Mucosa of stomach (tissue), 1 donor: ENCODE data around the gene NRSN2.
"Not testable (repeated sequence)": the region's sequence is repeated elsewhere in the genome, so short reads cannot be mapped to it uniquely, and the experiment has no call there.

ENCODE experiments used
- H3K27me3 ChIP-seq: one replicate; pipeline ENCODE4 v1.7.0; 2013; ENCODE audit warnings: mild to moderate bottlenecking, low read length; ENCODE audit not compliant: control insufficient read depth, insufficient read depth
- H3K36me3 ChIP-seq: one replicate; pipeline ENCODE4 v1.7.0; 2013; ENCODE audit warnings: low read length; ENCODE audit not compliant: control insufficient read depth, insufficient read depth
- H3K4me1 ChIP-seq: one replicate; pipeline ENCODE4 v1.7.0; 2013; ENCODE audit warnings: mild to moderate bottlenecking, low read length; ENCODE audit not compliant: control insufficient read depth, insufficient read depth
- H3K4me3 ChIP-seq: one replicate; pipeline ENCODE4 v1.7.0; 2013; ENCODE audit warnings: low read length
- H3K9ac ChIP-seq: one replicate; pipeline ENCODE4 v1.7.0; 2013; ENCODE audit warnings: mild to moderate bottlenecking, low read length, moderate library complexity
- H3K9me3 ChIP-seq: one replicate; pipeline ENCODE4 v1.7.0; 2013; ENCODE audit warnings: mild to moderate bottlenecking, low read length, moderate library complexity; ENCODE audit not compliant: control insufficient read depth
- donor health status: Pancreatic carcinoma.

NRSN2 gene

DNA sequence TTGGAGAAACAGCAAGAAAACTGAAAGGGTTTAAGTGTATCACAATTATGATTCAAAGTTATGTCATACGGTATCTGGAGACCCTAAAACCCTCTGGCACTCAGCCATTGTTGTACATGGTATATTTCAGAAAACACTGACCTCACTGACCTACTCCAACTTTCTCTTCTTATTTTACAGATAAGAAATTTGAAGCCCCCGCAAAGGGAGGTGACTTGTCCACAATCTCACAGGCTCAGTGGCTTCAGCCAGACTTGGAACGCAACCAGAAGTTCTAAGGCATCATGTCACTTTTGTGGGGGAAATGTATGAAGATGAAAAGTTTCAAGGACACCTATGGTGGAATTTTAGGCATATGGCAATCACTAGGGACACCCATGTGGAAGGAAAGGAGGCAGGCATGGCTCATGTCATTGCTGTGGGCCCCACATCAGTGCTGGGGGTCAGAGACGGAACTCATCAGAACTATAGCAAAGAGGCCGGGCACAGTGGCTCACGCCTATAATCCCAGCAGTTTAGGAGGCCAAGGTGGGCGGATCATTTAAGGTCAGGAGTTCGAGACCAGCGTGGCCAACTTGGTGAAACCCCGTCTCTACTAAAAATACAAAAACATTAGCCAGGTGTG is 28.5 kb downstream of the NRSN2 start:
- H3K9me3 ChIP-seq: no peaks in the 10 kb centered on the region
- H3K36me3 ChIP-seq: no peaks in the 10 kb centered on the region
- H3K4me1 ChIP-seq: no peaks in the 10 kb centered on the region
- no peak overlapping the region for H3K4me3 ChIP-seq
- H3K9ac ChIP-seq: no peak overlapping the region
- H3K27me3 ChIP-seq: no peaks in the 10 kb centered on the region

GRCh38 chr20:376089-376488 is 29.2 kb downstream of the NRSN2 start:
- H3K9me3 ChIP-seq: no peaks in the 10 kb centered on the region
- H3K9ac ChIP-seq: no peak overlapping the region
- no peaks in the 10 kb centered on the region for H3K4me1 ChIP-seq
- no peaks in the 10 kb centered on the region for H3K36me3 ChIP-seq
- H3K27me3 ChIP-seq: peaks cover under 1% of the 10 kb centered on the region
- H3K4me3 ChIP-seq: no peak overlapping the region

DNA sequence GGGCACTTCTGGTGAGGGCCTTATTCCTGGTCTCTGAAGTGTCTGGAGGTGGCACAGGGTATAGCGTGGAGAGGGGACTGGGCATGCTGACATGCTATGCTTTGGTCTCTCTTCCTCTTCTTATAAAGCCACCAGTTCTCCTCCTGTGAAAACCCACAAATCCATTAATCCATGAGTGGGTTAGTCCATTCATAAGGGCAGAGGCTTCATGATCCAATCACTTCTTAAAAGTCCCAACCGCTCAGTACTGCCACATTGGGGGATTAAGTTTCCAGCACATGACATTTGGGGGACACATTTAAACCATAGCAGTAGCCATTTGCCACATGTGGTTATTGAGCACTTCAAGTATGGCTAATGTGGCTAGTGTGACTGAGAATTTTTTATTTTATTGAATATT is 29.8 kb downstream of the NRSN2 start:
- peaks cover 6% of the 10 kb centered on the region for H3K27me3 ChIP-seq
- no peak overlapping the region for H3K4me3 ChIP-seq
- no peak overlapping the region for H3K9ac ChIP-seq
- peaks cover 5% of the 10 kb centered on the region for H3K4me1 ChIP-seq
- no peaks in the 10 kb centered on the region for H3K9me3 ChIP-seq
- H3K36me3 ChIP-seq: no peaks in the 10 kb centered on the region

DNA sequence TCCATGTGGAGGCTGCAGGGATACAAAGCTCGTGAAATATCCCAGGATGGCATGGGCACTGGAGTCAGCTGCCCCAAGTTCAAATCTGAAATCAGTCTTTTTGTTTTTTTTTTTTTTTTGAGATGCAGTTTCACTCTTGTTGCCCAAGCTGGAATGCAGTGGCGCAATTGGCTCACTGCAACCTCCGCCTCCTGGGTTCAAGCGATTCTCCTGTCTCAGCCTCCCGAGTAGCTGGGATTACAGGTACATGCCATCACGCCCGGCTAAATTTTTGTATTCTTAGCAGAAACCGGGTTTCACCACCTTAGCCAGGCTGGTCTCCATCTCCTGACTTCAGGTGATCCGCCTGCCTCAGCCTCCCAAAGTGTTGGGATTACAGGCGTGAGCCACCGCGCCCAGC is 30.7 kb downstream of the NRSN2 start:
- not testable (repeated sequence) for H3K36me3 ChIP-seq, H3K4me3 ChIP-seq, H3K9me3 ChIP-seq, H3K4me1 ChIP-seq, H3K9ac ChIP-seq, H3K27me3 ChIP-seq

- Histone ChIP-seq H3K9ac (no peak overlapping the region), H3K4me3 (no peak overlapping the region), H3K27me3 (peaks cover 6% of the 10 kb centered on the region), H3K9me3 (no peaks in the 10 kb centered on the region), H3K36me3 (no peaks in the 10 kb centered on the region), H3K4me1 (peaks cover 5% of the 10 kb centered on the region)
Measured at GRCh38 chr20:378961-379336, 32.0 kb downstream of the NRSN2 start.

- peak overlapping the region; percentile 14 for H3K4me3 ChIP-seq
- H3K27me3 ChIP-seq: peaks cover 6% of the 10 kb centered on the region
- H3K9ac ChIP-seq: peak overlapping the region; percentile 28
- no peaks in the 10 kb centered on the region for H3K36me3 ChIP-seq
- H3K4me1 ChIP-seq: peaks cover 5% of the 10 kb centered on the region
- H3K9me3 ChIP-seq: no peaks in the 10 kb centered on the region
Measured at GRCh38 chr20:380763-381580, 34.1 kb downstream of the NRSN2 start.

DNA sequence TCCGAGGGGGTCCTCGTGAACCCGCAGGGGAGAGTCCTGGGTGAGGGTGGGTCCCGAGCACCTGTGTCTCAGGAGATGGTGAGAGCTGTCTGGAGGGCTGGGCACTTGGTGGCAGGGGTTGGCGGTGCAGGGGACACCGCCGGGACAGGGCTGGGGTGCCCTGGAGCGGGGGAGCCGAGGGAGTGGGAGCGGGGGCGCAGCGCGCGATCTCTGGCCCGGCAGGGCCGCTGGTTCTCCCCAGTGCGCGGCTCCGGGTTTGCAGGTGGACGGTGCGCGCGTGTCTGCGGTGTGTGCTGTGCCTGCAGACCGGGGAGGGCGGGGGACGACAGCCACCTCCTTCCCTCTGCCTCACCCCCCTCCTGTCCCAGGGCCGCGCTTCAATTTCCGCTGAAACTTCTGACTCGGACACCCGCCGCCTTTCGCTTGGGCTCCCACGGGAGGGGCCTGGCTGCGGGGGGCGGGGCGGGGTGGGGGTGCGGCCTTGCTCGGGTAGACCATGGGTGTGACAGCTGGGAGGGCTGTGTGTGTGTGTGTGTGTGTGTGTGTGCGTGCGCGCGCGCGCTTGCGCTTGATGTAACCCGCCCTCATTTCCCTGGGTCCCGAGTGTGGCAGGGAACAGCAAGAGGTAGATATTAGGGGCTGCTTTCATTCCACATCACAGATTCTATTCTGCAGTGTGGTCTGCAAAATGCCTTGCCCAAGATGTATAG is 34.8 kb downstream of the NRSN2 start:
- Histone ChIP-seq H3K4me1 (peaks cover 5% of the 10 kb centered on the region), H3K36me3 (no peaks in the 10 kb centered on the region), H3K9ac (peak overlapping the region; percentile 28), H3K9me3 (no peaks in the 10 kb centered on the region), H3K27me3 (peaks cover 6% of the 10 kb centered on the region), H3K4me3 (peak overlapping the region; percentile 14)

- H3K9ac ChIP-seq: no peak overlapping the region
- H3K4me1 ChIP-seq: peaks cover 5% of the 10 kb centered on the region
- H3K36me3 ChIP-seq: no peaks in the 10 kb centered on the region
- no peak overlapping the region for H3K4me3 ChIP-seq
- H3K9me3 ChIP-seq: no peaks in the 10 kb centered on the region
- H3K27me3 ChIP-seq: peaks cover 6% of the 10 kb centered on the region
Measured at GRCh38 chr20:382291-383115, 35.6 kb downstream of the NRSN2 start.

- H3K4me1 ChIP-seq: peaks cover 10% of the 10 kb centered on the region
- no peak overlapping the region for H3K4me3 ChIP-seq
- H3K9me3 ChIP-seq: no peaks in the 10 kb centered on the region
- H3K9ac ChIP-seq: no peak overlapping the region
- H3K36me3 ChIP-seq: no peaks in the 10 kb centered on the region
- H3K27me3 ChIP-seq: peaks cover 6% of the 10 kb centered on the region
Measured at GRCh38 chr20:383889-384288, 37.0 kb downstream of the NRSN2 start.

GRCh38 chr20:384723-385122 is 37.8 kb downstream of the NRSN2 start:
- Histone ChIP-seq H3K4me3 (no peak overlapping the region), H3K9ac (no peak overlapping the region), H3K9me3 (no peaks in the 10 kb centered on the region), H3K27me3 (peaks cover 6% of the 10 kb centered on the region), H3K36me3 (no peaks in the 10 kb centered on the region), H3K4me1 (peaks cover 18% of the 10 kb centered on the region)

DNA sequence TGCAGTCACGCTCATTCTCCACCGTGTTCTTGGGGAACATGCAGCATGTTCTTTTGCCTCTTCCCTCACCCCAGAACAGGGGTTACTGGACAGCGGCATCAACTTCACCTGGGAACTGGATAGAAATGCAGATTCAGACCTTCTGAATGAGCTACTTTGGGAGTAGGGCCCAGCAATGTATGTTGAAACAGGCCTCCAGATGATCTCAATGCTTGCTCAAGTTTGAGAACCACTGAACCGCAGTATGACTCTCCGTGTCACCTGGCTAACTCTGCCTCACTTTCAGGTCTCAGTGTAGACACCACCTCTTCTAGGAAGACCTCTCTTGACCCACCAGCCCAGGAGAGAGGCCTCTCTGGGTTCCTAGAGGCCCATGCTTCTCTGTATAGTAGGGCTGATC is 38.5 kb downstream of the NRSN2 start:
- no peak overlapping the region for H3K9ac ChIP-seq
- peaks cover 6% of the 10 kb centered on the region for H3K27me3 ChIP-seq
- no peaks in the 10 kb centered on the region for H3K36me3 ChIP-seq
- H3K4me1 ChIP-seq: peaks cover 25% of the 10 kb centered on the region
- H3K4me3 ChIP-seq: no peak overlapping the region
- no peaks in the 10 kb centered on the region for H3K9me3 ChIP-seq
